Measurements from ENCODE around the gene FAM153A.
"Not testable (repeated sequence)": the region's sequence is repeated elsewhere in the genome, so short reads cannot be mapped to it uniquely, and the experiment has no call there.

DNA sequence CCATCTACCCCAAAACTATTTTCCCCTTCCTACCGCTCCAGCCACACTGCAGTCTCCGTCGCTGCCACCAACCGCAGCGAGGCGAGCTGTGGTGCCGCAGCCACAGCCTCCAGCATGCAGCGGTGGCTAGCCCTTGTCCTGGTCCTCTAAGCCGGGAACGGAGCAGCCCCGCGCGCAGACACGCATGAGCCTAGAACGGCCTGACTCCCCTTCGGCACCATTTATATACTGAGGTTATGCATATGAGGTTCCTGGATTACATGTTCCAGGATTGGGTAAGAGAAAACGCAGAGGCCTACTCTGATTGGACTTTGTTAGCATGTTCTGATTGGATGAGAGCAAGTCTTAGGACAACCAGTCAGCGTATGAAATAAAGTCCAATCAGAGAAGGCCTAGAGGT lies 24.6 kb upstream of the FAM153A start:
- TF ChIP-seq, protein P1, sequence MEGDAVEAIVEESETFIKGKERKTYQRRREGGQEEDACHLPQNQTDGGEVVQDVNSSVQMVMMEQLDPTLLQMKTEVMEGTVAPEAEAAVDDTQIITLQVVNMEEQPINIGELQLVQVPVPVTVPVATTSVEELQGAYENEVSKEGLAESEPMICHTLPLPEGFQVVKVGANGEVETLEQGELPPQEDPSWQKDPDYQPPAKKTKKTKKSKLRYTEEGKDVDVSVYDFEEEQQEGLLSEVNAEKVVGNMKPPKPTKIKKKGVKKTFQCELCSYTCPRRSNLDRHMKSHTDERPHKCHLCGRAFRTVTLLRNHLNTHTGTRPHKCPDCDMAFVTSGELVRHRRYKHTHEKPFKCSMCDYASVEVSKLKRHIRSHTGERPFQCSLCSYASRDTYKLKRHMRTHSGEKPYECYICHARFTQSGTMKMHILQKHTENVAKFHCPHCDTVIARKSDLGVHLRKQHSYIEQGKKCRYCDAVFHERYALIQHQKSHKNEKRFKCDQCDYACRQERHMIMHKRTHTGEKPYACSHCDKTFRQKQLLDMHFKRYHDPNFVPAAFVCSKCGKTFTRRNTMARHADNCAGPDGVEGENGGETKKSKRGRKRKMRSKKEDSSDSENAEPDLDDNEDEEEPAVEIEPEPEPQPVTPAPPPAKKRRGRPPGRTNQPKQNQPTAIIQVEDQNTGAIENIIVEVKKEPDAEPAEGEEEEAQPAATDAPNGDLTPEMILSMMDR (IDR thresholded peaks at IDR 0.05) = not testable (repeated sequence)
- TF ChIP-seq POLR2A (IDR thresholded peaks at IDR 0.05) = not testable (repeated sequence)

All from testis (tissue), 2 donors.